ENCODE measurements around the gene TLK2.
"Not testable (repeated sequence)": the region's sequence is repeated elsewhere in the genome, so short reads cannot be mapped to it uniquely, and the experiment has no call there.

TLK2 gene

GRCh38 chr17:62478424-62478879 lies at the start of gene TLK2:
TSS of gene TLK2 (plus strand) at chr17:62478825. CDS start at chr17:62481126, 2,301 bp downstream.
- DNase-seq = peak; percentile 78

GRCh38 chr17:62435251-62435650 lies 43.4 kb upstream of the TLK2 start:
- not testable (repeated sequence) for DNase-seq

GRCh38 chr17:62441181-62441580 lies 37.4 kb upstream of the TLK2 start:
- peak; percentile 70 for DNase-seq

- no peak for DNase-seq
Measured at GRCh38 chr17:62444063-62444462, 34.6 kb upstream of the TLK2 start.

- not testable (repeated sequence) for DNase-seq
Measured at GRCh38 chr17:62445791-62446190, 32.8 kb upstream of the TLK2 start.

- DNase-seq = peak; percentile 84
Measured at GRCh38 chr17:62452195-62452594, 26.4 kb upstream of the TLK2 start.

- not testable (repeated sequence) for DNase-seq
Measured at GRCh38 chr17:62453041-62453440, 25.6 kb upstream of the TLK2 start.

- not testable (repeated sequence) for DNase-seq
Measured at GRCh38 chr17:62453656-62454055, 25.0 kb upstream of the TLK2 start.

GRCh38 chr17:62454111-62454510 lies 24.5 kb upstream of the TLK2 start:
- DNase-seq = not testable (repeated sequence)

GRCh38 chr17:62456016-62456415 lies 22.6 kb upstream of the TLK2 start:
- DNase-seq = no peak

- not testable (repeated sequence) for DNase-seq
Measured at GRCh38 chr17:62458483-62458882, 20.1 kb upstream of the TLK2 start.

GRCh38 chr17:62464422-62464821 lies 14.2 kb upstream of the TLK2 start:
- not testable (repeated sequence) for DNase-seq

- not testable (repeated sequence) for DNase-seq
Measured at GRCh38 chr17:62465271-62465670, 13.4 kb upstream of the TLK2 start.

GRCh38 chr17:62470666-62471379 lies 7.8 kb upstream of the TLK2 start:
- peak; percentile 54 for DNase-seq

- DNase-seq = not testable (repeated sequence)
Measured at GRCh38 chr17:62471380-62471880, 7.2 kb upstream of the TLK2 start.

GRCh38 chr17:62473030-62473982 lies 5.3 kb upstream of the TLK2 start:
- peak; percentile 48 for DNase-seq

- not testable (repeated sequence) for DNase-seq
Measured at GRCh38 chr17:62477111-62477510, 1.5 kb upstream of the TLK2 start.

- peak; percentile 11 for DNase-seq
Measured at GRCh38 chr17:62477718-62478408, 762 bp upstream of the TLK2 start.

- DNase-seq = peak; percentile 15
Measured at GRCh38 chr17:62478880-62479638, 434 bp downstream of the TLK2 start.

- DNase-seq = peak; percentile 61
Measured at GRCh38 chr17:62479639-62480258, 1.1 kb downstream of the TLK2 start.

GRCh38 chr17:62482553-62482952 lies 3.9 kb downstream of the TLK2 start:
- DNase-seq = not testable (repeated sequence)

All from inflammatory macrophage treated with lipopolysaccharide for 4 hours (primary cell).